Stimulated activated CD8-positive, alpha-beta memory T cell treated with anti-CD3 and anti-CD28 coated beads, Interleukin-4, amount 100 ng/mL, for 1 hour (primary cell): ENCODE measurements around the gene SGCB.

Source experiments
- DNase-seq, 2 donors: peaks; one replicate each; pipeline ENCODE4 v3.0.0-alpha.2; 2020; ENCODE audit warnings: low read depth in 2 of 2, low spot score in 1 of 2

SGCB gene

DNA sequence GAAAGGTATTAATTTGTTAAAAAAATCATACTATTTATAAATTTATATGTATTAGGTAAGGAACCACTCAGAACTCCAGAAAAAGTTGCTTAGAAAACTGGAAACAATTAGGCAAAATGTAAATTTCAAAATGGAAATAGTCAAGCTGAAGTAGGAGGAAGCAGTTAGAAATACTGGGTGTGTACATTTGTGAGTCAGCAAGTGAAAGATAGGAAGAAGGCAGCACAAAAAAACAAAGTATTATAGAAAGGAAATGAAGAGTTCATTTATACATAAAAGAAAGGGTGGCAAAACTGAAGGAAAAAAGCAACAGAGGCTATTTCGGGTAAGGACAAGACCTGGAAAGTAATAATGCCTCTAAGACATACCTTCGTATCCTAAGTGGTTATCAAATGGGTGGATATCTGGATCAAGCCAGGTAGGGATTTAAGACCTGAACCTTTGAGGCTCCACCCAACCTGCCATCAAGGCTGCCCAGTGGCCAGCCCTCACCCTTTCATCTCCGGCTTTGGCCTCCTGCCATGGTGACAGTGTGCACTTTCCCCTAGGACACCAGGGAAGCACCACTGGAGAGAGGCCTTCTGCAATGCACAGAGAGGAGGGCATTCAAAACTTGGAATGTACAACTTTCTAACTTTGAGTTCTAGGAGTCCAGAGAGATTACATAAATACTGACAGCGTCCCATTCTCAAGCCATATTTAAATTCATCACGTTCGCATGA is 18.0 kb downstream of the SGCB start, which contains the start of gene LRRC66:
Gene LRRC66 (minus strand): TSS at position 428 of the 722 bp plus-strand sequence. CDS start 2,750 bp downstream, outside the sequence.
- DNase-seq: no peak

DNA sequence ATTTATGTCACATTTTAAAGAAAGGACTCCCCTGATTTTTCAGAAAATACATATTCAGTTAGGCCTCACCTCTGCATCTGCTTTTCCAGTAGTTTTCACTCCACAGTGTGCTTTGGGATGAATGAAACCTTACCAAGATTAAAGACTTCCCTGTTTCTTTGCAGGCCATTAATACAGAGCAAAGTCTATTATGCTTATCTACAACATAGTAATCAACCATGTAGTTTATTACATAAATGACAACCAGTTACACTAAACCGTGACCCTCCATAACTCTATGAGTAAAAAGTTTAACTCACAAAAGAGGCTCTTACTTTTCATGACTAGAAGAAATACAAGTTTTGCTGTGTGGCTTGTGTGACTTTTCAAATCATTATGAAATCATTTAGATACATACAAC is 20.3 kb downstream of the SGCB start:
- DNase-seq: no peak

DNA sequence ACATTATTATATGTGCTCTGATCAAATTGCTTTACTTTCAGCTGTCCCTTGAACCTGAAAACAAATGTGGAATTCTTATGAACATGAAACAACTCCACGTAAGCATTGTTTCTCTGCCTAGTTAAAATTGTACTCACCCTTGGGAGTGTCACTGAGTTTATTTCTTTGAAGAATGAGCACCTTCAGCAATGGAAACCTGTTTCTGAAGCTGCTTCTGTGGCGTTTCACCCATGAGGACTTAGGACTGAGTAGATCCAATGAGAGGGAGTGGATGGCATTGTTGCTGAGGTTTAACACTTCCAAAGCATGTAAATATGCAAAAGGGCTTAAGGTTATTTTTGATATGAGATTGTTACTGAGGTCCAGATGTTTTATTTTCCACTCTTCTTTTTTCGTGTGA is 21.1 kb downstream of the SGCB start:
- no peak for DNase-seq

DNA sequence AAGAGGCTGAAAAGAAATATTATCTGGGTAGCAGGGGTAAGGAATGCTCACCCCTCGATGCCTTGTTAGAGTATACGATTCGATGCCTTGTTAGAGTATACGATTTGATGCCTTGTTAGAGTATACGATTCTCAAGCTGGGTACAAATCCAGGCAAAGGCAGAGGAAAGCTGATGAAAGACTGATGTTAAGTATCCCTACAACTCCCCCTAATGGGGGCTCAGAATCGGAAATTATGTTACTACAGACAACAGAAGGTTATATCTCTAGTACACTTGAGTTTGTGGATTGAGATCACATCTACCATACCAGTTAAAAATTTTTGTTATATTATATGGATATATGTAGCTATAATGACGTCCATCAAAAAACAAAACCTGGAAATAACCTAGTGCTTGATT is 22.7 kb downstream of the SGCB start:
- no peak for DNase-seq

DNA sequence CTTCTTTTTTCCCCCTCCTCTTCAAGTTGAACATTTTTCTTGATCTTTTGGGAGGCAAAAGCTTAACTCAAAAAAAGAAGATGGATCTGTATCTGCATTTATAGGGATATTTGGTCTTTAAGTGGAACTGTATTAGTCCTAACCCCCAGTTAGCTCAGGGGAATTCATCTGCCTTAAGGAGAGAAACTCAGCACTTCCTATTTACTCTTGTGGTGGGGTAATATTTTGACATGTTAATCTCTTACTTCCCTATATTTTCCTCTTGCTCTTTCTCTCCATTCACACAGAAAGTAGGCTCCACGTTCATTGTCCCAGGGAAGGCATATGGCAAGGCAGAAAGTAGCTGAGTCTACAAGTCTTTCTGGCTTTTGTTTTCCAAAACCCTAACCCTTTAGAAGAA is 23.2 kb downstream of the SGCB start:
- DNase-seq: no peak

DNA sequence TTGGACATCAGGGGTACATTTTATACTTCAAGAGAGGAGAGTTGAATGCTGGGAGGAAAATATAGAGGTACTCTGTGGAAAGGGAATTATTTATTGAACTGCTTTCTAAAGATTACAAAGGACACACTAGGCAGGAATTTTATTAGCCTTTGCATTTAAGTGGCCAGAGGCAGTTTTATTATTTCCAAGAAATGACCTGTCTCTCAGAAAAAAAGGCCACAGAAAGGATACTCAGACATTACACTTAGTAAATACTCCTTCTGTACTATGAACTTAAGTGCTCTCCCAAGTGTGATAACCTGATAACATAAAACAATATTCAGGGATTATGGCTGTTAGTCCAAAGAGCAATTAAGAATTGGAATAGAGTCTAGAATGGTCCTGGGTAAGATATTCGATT is 25.4 kb downstream of the SGCB start:
- DNase-seq: no peak

DNA sequence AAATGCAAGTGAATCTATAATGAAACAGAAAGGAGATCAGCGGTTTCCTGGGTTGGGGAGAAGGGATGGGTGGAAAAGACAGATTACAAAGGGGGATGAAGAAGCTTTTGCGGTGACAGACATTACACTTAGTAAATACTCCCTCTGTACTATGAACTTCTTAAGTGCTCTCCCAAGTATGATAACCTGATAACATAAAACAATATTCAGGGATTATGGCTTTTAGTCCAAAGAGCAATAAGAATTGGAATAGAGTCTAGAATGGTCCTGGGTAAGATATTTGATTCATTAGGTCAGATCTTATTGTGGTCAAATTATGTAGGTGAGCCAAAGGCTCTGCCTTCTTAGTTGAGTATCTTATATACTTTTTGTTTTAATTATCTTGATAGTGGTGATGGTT is 27.1 kb downstream of the SGCB start:
- no peak for DNase-seq

DNA sequence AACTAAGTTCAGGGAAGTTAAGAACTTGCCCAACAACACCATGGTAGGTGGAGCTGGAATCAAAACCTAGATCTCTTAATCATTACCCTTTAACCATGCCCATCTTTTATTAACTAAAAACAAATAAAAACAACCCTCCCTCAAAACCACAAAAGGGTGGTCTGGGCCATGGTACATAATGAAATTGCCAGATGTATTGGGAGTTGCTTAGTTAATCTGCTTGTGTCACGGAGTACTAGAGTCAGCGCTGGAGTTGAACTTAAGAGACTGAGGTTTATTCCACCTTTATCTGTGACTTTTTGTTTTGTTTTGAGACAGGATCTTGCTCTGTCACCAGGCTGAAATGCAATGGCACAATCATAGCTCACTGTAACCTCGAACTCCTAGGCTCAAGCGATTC is 31.2 kb downstream of the SGCB start:
- no peak for DNase-seq

DNA sequence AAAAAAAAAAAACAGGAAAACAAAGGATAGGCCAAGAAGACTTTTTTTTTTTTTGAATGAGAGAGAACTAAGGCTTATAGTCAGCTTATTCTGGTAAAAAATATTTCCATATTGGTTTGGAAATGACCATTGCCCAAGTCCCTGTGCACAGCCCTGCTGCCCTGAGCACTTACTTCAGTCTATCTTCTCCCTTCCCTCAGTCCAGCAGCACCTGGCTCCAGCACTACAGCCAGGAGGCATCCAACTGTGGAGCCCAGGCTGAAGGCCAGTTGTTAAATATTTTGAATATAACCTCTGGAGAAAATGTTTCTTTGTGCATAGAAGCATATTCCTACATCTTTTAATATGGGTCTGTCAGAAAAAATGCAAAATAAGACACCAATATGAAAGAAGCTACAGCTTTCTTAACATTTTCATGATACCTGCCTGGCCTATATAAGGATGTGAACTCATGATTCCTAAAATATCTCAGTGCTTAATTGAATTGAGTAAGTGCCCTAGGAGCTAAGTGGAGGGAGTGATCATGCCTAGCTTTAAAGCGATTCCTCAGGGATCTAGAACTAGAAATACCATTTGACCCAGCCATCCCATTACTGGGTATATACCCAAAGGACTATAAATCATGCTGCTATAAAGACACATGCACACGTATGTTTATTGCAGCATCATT is 32.4 kb downstream of the SGCB start:
- DNase-seq: no peak

DNA sequence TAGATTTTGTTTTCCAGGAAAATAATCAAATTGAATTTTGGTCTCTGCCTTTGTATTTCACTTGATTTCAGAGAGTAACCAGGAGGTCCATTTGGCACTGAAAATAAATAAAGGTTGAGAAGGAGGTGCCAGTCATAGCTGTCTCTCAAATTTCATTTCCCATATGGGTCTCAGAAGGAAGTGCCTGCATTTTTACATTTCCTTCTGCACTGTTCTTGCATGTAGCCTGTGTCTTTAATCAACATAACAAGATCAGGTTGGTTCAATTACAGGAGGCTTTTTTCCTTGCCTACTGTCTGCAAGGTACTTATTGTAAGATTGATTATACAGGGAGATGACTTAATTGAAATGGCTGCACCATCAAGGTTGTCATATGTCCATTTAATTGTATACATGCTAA is 33.7 kb downstream of the SGCB start:
- DNase-seq: no peak

DNA sequence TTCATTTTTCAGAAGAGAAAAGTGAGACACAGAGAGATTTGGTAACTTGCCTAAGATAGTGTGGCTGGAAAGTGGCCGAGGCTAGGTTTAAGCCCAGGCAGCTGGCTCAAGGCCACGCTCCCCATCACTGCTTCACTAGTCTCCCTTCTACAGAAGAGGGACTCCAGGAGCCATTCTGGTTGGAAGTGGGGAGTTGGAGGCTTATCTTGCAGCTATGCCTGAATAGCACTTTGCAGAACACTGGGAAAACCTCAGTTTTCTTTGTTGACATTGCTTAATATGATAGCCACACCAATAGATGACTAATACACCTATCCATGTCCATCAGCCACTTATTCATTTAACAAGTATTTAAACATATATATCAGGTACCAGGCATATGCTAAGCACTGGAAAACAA is 36.5 kb downstream of the SGCB start:
- no peak for DNase-seq

DNA sequence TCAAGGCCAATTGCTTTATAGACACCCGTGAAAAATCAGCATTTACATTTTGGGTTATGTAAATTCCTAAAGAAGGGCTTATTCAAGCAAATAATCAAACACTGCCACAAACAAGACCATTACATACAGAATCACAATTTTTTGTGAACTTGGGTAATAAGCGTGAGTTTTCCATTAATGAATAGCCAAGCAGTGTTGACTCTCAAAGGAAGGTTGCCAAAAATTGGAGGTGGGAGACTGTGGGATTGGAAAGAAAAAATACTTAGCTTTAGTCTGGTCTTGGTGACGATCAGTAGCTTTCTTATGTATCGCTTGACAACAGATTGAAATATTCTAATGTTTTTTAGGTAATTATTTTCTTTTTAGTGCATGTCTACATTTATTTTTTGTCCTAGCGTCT is 38.8 kb downstream of the SGCB start:
- DNase-seq: no peak

DNA sequence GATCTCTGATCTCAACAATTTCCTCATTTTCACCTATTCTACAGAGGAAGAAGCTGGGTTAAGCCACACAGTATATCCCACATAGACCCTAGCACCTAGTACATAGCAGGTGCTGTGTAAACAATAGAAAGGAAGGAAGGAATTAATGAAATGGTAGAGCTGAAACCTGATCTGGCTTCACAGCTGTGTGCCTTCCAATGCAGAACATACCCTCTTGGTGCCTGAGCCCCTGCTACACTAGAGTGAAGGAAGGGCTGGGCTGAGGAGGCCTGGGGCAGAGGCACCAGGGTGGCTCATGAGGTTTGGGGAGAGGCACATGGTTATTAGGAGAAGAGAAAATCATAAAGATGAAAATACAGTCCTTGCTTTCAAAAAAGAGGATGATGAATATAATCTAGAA is 39.3 kb downstream of the SGCB start:
- DNase-seq: no peak

DNA sequence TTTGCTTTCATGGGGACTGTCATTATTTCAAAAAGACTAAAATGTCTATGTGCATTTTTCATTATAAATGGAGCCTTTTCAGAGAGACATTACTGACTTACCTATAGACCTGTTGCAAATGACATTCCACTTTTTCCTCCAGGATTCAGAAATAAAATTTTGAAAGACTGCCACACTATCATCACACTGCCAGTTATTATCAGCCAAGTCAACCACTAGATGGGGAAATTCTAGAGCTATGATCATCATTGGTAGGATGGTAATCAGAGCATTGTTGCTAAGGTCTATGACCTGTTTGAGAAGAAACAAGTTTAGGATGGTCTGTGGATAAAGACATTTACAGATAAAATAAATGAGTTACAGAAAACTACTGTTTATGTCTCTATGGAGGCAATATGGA is 40.5 kb downstream of the SGCB start:
- DNase-seq: no peak

DNA sequence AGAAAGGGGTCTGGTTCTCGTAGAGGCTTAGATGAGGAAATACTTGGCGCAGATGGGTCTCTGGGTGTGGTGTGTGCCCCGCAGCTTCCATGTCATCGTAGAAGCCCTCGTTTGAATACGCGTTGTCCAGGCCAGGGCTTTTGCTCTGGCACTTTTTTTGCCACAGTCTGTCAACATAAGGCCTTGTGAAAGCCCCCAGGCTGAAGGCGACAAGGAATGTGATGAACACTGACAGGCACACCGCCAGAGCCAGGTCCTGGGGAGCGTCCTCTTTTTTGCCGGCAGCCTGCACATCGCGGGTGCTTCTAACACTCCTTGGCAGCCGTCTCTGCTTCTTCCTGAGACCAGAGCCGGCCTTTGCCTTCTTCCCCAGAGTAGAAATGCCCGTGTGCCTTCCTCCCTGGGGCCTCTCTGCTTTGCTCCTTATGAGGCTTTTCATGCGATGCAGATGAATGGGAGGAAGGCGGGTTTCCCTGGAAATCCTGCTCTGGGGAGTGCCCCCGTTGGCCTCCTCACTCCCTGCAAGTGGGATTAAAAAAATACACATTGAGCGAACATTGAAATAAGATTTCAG is 42.4 kb downstream of the SGCB start:
- DNase-seq: no peak
